ENCODE data around the gene RBP7. TPM values are rescaled to one million over a fixed set of nuclear protein-coding genes. Genes with fewer than 3 reads are reported as not detected.
"Not testable (repeated sequence)": the region's sequence is repeated elsewhere in the genome, so short reads cannot be mapped to it uniquely, and the experiment has no call there.

The RBP7 gene
- total RNA-seq, 4 donors from 2014 or later = 13.0 to 34.0 (median 21.1) TPM

- Histone ChIP-seq H3K4me1 (no peaks in the 10 kb centered on the region), H3K4me3 (no peak overlapping the region), H3K36me3 (no peaks in the 10 kb centered on the region), H3K9me3 (no peaks in the 10 kb centered on the region), H3K27ac (no peak overlapping the region), H3K27me3 (no peaks in the 10 kb centered on the region)
- DNase-seq (ENCODE audit: low spot score in 2 of 2) = no peak
- WGBS = 89% methylated on average over 7 of the region's 7 CpGs
- TF ChIP-seq CTCF (IDR thresholded peaks at IDR 0.05) = no peak
- no peak for TF ChIP-seq POLR2AphosphoS5 (IDR thresholded peaks at IDR 0.05)
Observed at GRCh38 chr1:10022656-10023055, 25.6 kb downstream of the RBP7 start.

DNA sequence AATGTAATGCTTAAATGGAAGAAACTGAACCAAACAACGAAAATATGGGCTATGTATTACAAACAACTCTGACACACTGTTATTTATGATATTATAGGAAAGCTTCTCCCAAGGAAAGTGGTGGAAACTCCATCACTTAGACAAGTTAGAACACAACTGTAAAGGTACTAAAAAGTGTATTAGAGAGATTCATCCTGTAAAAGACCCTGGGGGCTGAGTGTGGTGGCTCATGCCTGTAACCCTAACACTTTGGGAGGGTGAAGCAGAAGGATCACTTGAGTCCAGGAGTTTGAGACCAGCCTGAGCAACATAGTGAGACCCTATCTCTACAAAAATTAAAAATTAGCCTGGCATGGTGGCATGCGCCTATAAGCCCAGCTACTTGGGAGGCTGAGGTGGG, 28.3 kb downstream of the RBP7 start:
- no peaks in the 10 kb centered on the region for H3K4me1 ChIP-seq
- no peaks in the 10 kb centered on the region for H3K27me3 ChIP-seq
- H3K27ac ChIP-seq = no peak overlapping the region
- H3K36me3 ChIP-seq = no peaks in the 10 kb centered on the region
- 73% methylated on average over 2 of the region's 2 CpGs for WGBS
- no peaks in the 10 kb centered on the region for H3K9me3 ChIP-seq
- no peak overlapping the region for H3K4me3 ChIP-seq
- no peak for TF ChIP-seq CTCF (IDR thresholded peaks at IDR 0.05)
- no peak for TF ChIP-seq POLR2AphosphoS5 (IDR thresholded peaks at IDR 0.05)
- no peak for TF ChIP-seq POLR2A (IDR thresholded peaks at IDR 0.05)
- TF ChIP-seq EP300 (IDR thresholded peaks at IDR 0.05) = no peak
- no peak for DNase-seq (ENCODE audit: low spot score in 2 of 2)

DNA sequence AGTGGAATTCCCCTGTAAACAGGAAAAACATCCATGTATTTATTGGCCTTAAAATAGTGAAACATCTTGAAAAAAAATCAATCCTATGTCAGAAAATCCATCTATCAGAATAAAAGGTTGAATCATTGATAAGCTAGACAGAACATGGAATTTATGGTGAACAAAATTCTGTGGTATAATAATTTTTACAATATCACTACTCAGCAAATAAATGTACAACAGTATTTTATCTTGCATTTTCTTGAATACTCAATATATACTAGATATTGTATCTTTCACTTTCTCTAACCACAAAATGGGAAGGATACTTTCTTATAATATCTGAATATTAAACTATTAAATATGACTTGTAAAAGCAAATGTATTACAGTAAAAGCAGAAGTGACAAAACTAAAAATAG, 30.0 kb downstream of the RBP7 start:
- Histone ChIP-seq H3K4me1 (peaks cover under 1% of the 10 kb centered on the region), H3K27ac (no peak overlapping the region), H3K9me3 (no peaks in the 10 kb centered on the region), H3K27me3 (no peaks in the 10 kb centered on the region), H3K36me3 (no peaks in the 10 kb centered on the region), H3K4me3 (no peak overlapping the region)
- no peak for DNase-seq (ENCODE audit: low spot score in 2 of 2)
- TF ChIP-seq POLR2AphosphoS5 (IDR thresholded peaks at IDR 0.05) = no peak
- no peak for TF ChIP-seq EP300 (IDR thresholded peaks at IDR 0.05)
- TF ChIP-seq POLR2A (IDR thresholded peaks at IDR 0.05) = no peak
- no peak for TF ChIP-seq CTCF (IDR thresholded peaks at IDR 0.05)

GRCh38 chr1:10028956-10029500, 32.0 kb downstream of the RBP7 start:
- 87% methylated on average over 8 of the region's 24 CpGs for WGBS
- H3K36me3 ChIP-seq; DNase-seq (ENCODE audit: low spot score in 2 of 2); H3K9me3 ChIP-seq; H3K27me3 ChIP-seq; H3K27ac ChIP-seq; H3K4me1 ChIP-seq; H3K4me3 ChIP-seq: not testable (repeated sequence)

DNA sequence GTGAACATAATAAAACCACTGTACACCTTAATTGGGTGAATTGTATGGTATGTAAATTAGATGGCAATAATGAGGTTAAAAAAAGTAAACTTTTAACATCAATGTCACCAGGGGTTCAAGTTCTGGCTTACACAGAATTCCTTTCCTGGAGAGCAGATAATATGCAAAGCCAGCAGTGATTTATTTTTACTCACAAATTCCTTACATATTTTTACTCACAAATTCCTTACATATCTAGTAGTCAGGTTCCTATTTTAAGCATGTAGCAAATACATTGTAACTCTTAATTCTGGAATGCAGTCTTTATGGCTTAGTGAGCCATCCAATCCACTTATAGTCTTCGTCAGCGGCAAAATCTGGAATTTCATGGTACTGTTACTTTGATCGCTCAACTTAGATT, 34.4 kb downstream of the RBP7 start:
- TF ChIP-seq POLR2AphosphoS5 (IDR thresholded peaks at IDR 0.05) (no peak), EP300 (IDR thresholded peaks at IDR 0.05) (no peak), POLR2A (IDR thresholded peaks at IDR 0.05) (no peak), CTCF (IDR thresholded peaks at IDR 0.05) (no peak)
- Histone ChIP-seq H3K9me3 (no peaks in the 10 kb centered on the region), H3K27me3 (no peaks in the 10 kb centered on the region), H3K36me3 (no peaks in the 10 kb centered on the region), H3K27ac (no peak overlapping the region), H3K4me3 (no peak overlapping the region), H3K4me1 (peaks cover 27% of the 10 kb centered on the region)
- 69% methylated on average over 3 of the region's 3 CpGs for WGBS
- no peak for DNase-seq (ENCODE audit: low spot score in 2 of 2)

Measured in suprapubic skin (tissue), 4 donors.